ENCODE data around the gene UBXN10.

The UBXN10 gene

DNA sequence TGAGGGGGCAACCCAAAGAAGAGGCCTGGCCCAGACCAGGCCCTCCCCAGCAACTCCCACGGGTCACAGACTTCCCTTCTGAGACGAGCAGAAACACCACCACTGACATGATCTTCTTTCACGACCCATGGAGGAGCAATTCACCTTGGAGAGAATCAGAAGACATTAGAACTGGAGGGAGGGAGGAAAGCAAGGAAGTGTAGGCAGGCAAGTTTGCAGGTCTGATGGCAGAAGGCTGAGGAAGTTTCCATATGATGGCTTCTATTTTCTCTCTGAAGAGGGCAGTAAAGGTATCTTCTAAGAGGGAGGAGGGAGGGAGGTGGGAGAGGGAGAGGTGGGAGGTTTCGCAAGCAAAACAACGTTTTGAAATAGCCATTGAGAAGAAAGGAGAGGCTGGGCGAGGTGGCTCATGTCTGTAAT lies 1.4 kb upstream of the UBXN10 start:
- no peak for DNase-seq

DNA sequence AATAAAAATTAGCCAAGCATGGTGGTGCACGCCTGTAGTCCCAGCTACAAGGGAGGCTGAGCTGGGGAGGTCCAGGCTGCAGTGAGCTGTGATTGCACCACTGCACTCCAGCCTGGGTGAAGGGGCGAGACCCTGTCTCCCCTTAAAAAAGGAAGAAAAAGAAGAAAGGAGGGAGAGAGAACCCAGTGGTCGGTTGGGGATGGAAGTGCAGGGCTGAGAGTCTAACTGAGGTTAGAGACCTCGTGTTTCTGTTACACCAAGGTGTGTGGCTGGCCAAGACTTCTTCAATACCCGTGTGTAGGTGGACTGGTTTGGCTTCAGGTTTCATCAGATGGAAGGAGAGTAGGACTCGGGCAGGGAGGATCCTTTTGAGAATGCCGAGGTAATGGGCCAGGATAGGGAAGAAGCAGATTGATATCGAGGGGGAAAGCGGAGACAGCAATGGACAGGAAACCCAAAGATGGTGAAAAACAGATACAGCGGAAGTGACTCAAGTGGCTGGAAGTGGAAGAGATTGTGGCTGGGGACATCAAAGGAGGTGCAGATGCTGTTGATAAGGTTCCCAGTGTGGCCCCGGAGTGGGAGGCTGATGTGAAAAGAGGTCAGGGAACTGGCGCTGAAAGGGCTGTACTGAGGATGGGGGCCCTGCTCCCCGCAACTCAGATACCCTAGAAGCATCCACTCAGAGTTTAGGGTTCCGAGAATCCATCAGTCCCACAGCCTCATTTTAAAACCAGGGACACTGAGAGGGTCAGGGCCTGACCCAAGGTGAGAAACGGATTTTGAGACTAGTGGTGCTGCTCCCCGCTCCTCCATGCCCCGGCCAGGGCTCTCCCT lies 681 bp upstream of the UBXN10 start:
- DNase-seq = no peak

DNA sequence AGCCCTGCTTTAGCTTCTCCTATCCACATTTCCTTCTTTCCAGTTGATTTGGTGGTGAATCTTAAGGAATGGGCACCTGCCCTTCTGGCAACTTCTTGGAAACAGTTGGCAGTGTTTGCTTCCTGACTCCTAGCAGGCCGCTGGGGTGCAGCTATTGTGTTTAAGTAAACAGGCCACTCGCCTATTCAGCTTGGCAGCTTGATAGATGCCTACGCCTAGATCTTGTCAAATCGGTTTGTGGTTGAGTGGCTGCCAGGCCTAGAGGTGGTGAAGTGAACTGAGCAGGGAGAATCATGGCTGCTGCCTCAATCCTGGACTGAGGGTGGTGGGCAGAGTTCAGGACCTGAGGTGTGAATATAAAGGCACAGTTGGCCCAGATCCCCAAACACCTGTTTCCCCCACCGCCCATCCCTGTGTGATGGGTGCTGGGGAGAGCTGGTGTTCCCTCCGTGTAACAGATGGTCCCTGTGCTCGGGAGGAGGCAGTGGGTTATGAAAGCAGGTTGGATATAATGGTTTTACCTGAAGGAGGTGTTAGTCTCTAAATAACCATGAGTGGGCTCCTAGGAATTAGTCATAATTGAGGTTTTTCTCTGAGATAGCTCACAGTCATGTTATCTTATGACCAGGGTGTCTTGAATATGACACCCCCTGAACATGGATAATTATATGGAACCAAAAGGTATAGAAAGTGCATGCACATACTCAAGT lies 1.4 kb downstream of the UBXN10 start:
- no peak for DNase-seq

DNA sequence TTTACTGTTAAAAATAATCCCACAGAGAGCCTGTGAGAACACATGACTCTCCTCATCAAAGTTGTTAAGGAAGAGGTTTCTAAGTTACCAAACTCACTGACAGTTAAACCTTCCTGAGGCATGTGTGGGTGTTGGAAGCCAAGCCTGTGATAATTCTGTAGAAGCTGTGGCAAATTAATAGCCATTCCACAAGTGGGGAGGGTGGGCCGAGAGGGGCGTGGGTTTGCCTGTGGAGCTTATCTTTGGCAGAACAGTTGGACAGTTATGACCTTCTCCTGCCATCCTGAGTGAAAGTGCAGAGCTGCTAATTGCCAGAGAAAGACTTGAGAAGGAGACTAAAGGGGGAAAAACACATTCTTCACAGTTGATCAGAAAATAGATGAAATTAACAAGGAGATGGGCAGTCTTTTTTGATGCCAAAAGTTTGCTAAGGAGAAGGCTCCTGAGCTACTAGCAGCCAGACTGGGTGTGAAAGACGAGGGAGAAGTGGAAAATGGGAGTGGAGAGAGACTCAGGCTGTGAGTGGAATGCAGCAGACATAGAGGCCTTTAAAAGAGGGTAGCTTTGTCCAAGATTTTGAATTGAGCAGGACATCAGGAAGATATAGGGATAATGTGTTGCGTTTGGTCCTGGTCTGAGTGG lies 2.0 kb downstream of the UBXN10 start:
- no peak for DNase-seq

DNA sequence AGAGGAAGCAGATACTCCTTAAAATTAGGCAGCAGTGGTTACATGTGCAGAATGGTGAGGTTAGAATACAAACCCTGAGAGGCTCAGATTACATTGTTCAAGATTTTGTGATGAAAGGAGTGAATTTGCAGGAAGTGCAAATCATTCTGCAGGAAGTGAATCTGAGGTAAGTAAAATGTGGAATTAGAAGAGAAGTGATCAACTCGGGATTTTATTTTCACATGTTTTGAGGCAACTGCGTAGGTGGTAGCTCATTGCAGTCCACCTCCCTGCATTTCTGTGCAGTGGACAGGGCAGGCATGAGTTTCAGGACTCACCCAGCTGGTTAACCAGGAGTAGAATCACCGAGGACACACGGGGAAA lies 2.5 kb downstream of the UBXN10 start:
- DNase-seq = no peak

DNA sequence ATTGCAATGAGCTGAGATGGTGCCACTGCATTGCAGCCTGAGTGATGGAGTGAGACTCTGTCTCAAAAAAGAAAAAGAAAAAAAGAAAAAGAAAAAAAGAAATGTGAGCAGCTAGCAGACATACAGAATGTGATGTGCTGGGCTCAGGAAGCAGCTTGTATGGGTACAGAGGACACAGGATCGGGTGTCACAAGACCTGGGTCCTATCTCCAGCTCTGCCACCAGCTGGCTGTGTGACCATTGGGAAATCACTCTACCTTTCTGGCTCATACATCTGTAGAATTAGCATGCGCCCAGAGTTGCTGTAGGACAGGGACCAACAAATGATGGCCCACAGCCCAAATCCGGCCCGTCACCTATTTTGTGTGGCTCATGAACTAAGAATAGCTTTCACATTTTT lies 3.8 kb downstream of the UBXN10 start:
- DNase-seq = no peak

DNA sequence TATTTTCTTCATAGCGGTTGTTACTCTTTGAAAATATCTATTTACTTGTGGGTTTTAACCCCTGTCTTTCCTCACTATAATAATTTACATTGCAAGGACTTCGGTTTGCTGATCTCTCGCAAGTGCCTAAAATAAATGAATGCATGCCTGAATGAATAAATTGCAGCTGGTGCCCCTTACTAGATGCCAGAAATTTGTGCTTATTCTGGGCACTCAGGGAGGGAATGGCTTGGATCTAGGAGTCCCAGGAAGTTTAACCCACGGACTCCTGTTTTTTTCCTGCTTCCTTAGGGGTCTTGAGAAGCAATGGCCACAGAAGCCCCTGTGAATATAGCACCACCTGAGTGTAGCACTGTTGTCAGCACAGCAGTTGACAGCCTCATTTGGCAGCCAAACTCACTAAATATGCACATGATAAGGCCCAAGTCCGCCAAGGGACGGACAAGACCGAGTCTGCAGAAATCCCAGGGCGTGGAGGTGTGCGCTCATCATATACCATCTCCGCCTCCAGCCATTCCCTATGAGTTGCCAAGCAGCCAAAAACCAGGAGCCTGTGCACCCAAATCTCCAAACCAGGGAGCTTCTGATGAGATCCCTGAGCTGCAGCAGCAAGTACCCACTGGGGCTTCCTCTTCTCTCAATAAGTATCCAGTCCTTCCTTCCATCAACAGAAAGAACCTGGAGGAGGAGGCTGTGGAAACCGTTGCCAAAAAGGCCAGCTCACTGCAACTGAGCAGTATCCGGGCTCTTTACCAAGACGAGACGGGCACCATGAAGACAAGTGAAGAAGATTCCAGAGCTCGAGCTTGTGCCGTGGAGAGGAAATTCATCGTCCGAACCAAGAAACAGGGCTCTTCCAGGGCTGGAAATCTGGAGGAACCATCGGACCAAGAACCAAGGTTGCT lies 4.6 kb downstream of the UBXN10 start:
- DNase-seq = no peak

DNA sequence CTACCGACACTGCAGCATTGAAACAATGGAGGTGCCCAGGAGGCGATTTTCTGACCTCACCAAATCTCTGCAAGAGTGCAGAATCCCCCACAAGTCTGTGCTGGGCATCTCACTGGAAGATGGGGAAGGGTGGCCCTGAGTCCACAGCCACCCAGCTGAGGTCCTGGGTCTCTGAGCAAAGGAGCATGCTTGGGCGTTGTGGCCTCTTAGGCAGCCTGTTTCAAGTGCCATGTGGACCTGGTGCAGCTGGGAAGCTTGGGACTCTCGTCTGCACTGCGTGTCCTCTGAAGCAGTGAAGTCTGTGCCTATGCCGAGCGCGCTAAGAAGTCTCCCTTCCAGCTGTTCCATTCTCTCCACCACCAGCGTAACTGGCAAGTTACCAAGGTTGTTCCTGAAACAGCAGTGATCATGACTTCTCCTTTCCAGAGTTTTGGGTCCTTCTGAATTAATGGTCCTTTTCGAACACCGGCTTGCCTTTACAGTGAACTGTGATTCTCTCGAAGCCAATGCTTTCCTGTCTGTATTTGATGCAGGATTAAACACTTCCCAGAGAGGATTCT lies 5.5 kb downstream of the UBXN10 start:
- DNase-seq = no peak

DNA sequence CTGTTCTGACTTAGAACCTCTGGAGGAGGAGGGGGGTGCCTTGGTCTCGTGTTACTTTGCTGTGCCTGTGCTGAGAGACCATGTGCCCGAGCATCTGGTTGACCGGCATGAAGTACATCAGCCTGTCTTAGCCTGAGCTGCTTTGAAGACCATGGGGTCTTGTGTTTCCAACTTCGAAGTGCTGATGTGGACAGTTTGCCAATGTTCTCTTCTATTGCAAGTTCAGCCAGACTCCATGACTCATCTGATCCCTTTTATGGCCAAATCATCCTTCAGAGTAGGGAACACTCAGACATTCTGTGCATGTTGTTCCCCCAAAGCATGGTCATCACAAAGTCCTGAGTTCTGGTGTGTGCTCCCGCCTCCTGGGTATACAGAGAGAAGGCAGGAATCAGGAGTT lies 6.5 kb downstream of the UBXN10 start:
- no peak for DNase-seq

DNA sequence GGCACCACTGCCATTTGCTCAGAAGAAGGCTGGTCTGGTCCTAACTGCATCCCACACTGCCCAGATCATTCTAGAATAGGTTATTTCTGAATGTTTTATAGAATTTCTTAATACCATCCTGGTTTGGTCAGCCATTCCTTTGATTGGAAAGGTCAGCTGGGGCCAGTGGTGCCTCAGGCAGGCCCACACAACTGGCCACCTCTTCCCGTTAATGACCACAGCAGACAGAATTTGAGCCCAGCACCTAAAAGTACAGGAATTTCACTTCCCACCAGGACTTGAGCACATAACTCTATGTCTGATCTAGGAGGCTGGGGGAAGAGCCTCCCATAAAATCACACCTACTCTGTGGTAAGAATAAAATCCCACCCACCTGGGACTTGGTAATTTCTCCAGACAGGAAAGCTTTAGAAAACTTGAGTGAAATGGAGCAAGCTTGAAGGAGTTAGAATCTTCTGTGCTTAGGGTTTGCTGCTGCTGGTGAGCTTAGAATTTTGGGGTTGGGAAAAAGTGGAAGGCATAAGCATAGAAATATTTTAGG lies 7.0 kb downstream of the UBXN10 start:
- no peak for DNase-seq

DNA sequence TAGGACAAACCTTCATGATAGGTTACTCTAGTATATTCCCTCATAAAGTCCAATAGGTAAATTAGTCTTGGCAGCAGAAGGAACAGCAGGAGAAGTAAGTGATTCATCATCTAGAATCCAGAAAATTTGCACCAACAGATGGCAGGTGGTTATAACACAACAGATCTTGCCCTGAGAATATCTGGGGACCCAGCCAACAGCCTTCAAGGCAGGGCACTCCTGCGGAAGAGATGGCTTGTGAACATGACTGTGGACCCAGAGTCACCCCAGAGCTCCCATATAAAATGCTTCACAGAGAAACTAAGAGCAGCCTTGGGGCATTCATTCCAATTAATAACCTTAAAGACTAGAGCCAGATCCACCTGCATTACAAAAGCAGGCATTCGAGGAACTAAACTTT lies 8.3 kb downstream of the UBXN10 start:
- DNase-seq = no peak

DNA sequence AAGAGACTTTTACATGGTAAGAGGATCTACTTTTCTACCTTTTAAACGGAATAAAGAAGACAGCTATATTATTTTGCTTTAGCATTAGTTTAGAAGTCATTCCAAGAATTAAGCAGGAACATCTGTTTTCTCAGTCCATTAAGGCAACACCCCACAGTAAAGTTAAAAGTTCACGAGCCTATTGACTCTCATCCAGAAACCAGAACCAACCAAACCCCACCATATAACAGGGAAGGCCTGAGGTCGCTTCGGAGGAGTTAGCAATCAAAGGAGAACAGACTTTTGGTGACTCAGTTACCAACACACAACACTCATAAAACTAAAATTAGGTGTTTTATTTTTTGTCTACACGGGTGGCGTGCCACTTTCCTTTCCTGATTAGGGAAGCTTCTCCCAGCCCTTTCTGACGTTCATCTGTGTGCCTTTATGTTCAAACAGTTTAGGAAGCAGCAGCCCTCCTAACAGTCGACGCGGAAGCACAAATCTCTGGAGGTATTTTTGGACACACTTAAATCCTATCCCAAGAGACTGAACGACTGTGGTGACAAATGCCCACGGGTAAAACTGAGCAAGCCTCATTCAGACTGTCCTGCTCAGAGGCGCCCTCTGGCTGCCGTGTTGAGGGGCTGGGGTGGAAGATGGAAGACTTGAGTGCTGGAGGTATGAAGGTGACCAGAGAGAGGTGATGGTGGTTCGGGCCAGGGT lies 9.0 kb downstream of the UBXN10 start:
- peak; percentile 3 for DNase-seq

DNA sequence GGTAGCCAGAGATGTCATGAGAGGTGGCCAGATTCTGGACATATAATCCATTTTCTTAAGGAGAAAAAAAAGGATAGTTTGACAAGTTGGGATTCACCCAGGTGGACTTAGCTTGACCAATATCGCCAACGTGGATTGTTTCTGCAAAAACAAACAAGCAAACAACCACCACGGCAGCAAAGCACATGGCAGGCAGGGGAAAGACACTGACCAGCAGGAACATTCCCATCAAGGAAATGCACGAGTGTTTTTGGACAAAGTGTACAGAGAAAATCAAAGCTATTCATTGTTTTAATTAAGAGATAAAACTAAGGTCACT lies 9.5 kb downstream of the UBXN10 start:
- no peak for DNase-seq

DNA sequence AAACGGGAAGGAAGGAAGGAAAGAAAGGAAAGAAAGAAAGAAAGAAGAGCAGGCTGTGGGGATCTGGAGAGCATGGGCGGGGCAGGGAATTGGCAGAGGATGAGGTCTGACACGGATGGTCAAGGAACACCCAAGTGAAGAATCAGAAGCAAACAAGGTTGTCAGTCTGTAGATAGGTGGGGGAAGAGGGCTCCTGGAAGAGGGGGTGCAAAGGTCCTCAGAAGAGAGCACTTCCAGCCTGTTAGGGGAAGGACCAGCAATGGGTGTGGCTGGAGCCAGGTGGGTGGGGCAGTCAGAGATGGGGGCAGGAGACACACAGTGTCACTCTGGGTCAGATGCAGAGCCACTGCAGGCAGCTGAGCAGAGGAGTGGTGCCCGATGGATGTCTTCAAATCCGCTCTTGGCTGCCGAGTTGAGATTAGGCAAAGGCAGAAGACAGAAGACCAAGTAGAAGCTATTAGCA lies 11.5 kb downstream of the UBXN10 start:
- no peak for DNase-seq

DNA sequence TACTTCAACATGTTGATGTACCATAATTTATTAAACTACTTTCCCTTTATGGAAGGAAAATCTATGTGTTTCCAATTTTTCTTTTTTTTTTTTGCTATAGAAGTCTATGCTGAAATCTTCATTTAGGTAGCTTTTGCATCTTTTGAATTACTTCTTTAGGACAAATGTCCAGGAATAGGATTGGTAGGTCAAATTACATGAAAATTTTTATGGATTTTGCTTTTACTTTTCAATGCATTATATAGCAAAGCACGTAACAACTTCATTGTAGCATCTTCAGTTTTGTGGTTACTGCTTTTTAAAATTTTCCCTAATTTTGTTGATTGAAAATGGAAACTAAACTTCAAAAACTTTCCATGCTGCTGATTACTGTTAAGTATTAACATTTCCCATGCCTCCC lies 12.4 kb downstream of the UBXN10 start:
- DNase-seq = no peak

DNA sequence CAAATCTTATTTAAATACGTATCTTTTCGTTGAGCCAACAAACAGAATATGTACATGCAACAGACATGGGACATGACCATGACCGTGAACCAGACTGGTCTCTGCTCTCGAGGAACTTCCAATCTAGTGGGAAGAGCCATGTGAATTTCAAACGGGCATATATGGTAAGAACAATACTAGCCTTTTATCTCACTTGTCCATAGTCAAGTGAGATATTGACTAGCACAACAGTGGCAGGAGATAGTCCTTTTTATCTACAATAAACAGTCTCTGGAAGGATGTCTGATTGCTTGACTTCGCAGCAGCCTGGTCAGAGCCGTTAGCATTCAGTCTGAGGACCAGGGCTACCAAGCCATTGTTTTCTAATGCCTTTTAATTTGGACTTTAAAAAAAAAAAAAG lies 13.0 kb downstream of the UBXN10 start:
- DNase-seq = no peak

DNA sequence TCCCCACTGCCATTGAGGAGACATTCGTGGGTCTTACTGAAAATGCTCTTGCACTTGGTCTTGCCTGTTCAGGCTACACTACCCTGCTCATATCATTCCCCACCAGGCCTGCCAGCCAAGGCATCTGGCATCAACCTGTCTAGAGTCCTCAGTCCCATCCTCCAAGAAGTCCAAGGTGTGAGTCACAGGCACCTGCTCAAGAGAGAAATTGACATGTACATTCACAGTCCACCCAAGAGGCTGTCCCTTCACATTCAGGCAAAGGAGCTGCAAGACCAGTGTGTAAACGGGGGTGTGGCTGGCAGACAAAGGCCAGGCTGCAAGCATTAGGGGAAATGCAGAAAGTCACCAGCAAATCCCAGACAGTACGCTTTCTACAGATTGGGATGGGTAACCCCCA lies 13.5 kb downstream of the UBXN10 start:
- no peak for DNase-seq

DNA sequence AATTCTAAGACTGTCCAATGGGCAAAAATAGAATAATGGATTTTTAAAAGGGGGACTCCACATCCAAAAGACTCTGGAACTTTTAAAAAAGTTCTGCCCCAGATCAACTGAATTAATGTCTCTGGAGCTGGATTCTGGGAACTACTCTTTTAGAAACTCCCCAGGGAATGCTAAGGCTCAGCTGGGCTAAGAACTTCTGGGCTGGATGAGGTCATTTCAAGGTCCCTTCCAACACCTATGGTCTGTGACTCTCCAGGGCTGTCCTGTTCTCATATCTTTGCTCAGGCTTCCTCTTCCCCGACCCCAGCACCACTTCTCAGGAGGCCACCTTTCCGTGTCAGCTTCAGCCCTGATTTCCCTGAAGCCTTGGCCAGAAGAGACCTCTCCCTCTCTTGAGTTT lies 13.9 kb downstream of the UBXN10 start:
- no peak for DNase-seq

DNA sequence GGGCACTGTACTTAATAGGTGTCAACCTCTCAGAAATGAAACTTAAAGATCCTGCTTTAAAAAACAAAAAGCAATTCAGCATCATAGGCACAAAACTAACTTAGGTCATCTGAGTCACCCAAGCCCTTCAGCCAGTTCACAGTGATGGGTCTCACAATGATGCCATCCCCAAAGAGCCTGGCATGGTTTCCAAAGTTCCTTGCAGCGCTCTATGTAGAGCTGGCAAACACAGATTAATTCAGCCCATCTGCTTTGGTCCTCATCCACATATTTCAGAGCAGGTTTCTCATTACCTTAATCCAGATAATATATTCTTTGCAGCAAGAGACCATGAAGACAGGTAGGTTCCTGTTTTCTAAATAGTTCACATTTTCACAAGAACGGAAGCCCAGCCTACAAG lies 15.1 kb downstream of the UBXN10 start:
- DNase-seq = no peak

DNA sequence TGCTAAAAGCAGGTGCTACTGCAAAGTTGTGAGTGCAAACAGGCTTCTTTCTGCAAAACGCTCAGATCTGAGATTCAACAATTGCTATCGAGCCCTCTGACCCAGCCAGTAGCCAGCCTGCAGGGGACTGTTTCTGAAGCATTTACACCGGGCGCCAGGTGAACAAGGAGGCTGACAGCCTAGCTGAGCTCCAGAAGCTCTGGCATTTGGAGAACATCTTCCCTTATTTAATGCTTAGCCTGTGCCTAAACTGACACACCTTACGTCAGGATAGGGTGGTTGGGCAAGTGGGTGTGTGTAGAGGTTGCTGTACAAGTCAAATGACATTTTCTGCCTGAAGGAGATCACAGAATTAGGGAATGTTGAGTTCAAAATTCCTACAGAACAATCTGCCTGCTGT lies 16.3 kb downstream of the UBXN10 start:
- DNase-seq = no peak

DNA sequence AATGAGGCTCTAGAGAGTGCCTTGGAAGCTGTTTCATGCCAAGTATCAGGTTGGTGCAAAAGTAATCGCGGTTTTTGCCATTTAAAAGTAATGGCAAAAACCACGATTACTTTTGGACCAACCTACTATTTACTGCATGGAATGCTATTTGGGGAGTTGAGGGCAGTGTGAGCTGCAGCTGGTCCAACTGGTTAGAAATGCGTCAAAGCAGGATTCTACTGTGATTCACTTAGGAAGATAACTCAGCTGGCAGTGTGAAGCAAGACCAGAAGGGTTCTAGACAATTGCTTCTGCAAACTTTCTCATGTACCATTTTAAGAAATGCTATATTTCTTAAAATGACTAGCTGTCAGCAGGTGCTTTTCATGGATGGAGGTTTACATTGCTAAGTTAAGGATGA lies 21.6 kb downstream of the UBXN10 start:
- no peak for DNase-seq

DNA sequence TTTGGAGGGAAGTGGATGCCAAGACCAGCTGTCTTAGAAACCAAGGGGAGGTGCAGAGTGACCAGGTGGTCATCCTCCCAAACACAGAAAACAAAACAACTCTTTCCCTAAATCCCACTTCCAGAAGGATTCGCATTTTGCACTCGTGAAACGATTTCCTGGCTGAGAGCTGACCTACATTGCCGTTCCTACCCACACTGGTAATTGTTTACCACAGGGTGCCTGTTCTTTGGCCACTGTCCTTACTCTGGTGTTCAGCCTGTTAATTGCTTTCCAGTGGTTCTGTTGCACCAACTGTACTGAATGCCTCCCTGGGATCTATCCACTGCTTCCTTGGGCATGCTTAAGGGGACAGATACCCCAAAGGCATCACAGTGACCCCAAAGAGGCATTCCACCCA lies 23.6 kb downstream of the UBXN10 start:
- DNase-seq = no peak

All from NCI-H146 (cell line).